Bronchus fibroblast of lung (primary cell): ENCODE results near the gene ATPAF2. TPM values are rescaled to one million over a fixed set of nuclear protein-coding genes. Genes with fewer than 3 reads are reported as not detected.

Source experiments
- total RNA-seq: library from RNA; depleted of rRNA; stranded (reverse); fragments of >200 nt; gene quantifications from 2 replicates; pipeline ENCODE4 v1.2.3, GENCODE V29; 2015

The ATPAF2 gene
- total RNA-seq: 9.6 and 14.9 TPM in 2 replicates

DNA sequence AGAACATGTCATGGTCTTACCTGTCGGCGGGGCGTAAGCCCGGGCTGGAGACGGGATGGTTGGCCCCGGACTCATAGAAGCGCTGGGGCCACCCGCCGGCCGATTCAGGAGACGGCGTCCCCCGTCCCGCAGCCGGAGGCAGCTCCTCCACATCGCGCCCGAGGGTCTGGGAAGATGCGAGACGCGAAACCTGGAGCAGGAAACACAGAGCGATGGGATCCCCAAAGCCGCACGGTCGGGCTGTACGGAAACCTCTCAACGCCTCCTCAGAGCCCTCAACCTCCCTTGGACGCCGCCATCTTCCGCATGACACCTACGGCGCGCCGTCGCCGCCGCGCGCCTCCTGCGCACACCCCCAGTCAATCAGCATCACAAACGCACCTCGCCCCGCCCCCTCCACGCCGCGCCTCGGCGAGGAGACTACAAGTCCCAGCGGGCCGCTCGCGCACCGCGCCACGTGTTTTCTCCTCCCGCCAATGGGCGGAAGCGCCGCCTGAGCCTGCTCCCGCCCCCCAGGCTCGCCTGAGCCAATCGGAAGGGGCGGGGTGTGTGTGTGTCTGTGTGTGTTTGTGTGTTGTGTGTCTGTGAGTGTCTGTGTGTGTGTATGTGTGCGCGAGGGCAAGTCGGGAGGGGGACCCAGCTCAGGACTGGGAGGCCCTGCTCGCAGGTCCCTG is at the start of gene ATPAF2, which contains the start of gene GID4:
TSS of gene ATPAF2 (minus strand) at position 308 of the 674 bp plus-strand sequence. CDS start at position 153, 155 bp downstream.
TSS of gene GID4 (plus strand) at position 548 of the 674 bp plus-strand sequence. CDS start at position 605, 57 bp downstream.

DNA sequence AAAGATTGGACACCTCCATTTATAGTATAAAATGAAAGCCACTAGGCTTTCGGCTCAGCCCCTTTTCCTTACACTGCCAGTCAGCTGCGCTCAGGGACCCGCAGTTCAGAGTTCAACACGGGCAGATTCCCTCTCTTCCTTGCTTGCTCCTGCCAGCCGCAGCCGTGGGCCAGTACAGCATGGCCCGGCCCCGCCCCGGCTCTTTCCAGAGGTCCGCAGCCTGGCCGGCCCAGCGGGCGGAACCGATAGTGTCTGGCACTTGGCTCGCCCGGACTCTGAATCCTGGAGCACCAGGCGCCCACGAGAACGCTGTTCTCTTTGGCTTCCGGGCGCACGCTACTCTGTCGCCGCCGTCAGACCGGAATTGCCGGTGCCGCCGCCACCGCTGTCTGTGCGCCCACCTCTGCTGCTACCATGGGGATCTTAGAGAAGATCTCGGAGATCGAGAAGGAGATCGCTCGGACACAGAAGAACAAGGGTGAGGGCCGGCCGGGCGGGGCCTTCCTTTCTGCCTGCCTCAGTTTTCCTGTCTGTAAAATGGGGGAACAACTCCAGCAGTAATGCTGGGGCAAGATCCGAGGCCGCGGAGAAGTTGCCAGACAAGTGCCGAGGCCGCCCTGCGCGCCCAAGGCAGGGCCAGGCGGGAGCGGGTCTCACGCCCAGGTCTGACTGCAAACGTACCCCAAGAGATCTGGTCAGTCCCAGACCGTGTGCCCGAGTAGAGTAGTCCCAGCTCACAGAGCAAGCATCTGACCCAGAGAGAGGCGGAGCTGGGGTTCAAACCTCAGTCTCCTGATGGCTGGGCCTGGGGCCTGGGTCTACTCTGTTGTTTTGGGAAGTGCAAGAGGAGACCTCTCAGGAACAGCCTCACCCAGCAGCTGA is 48.9 kb upstream of the ATPAF2 start, which contains the start of gene DRG2:
TSS of gene DRG2 (plus strand) at position 339 of the 882 bp plus-strand sequence. CDS start at position 415, 76 bp downstream.

DNA sequence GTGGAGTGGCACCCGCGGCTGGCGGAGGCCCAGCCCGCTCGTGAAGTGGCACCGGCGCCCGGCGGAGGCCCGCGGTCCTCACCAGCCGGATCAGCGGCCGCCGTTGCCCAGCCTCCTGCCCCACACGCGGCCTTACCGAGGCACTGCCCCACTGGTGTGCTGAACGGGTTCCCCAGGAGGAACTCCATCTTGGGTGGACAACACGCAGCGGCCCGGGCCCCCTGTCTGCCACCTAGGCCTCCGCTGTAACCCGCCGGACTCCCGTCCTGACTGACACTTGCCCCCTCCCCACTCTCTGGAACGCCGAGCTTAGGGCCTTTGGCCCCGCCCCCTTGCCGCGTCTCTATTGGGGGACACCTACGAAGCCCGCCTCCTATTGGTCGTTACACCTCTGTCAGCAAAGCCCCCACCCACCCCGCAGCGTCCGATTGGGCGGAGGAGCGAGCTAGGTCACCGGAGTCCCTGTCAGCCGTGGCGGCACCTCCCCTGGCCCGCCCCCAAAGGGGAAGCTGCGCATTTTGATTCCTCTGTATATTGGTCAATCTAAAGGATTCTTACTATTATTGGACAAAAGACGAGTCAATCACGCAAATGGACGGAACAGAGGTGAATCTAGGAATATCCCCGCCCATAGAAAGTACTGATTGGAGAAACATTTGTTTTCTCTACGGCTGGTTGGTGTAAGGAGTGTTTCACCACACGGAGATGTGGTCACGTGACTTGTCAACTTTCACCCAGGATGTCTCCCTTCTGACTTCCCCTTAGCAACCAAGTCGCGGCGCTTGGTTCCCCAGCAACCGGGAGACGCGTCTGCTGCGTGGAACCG is 66.6 kb downstream of the ATPAF2 start, which contains the start of the genes DRC3 and TOM1L2:
TSS of gene DRC3 (plus strand) at position 737 of the 826 bp plus-strand sequence. CDS start 4,737 bp downstream, outside the sequence.
TSS of gene TOM1L2 (minus strand) at position 275 of the 826 bp plus-strand sequence. CDS start at position 188, 87 bp downstream.

Other genes with a start within 250 kb of the ATPAF2 start
- gene SREBF1, start 202.2 kb downstream of the ATPAF2 start, total RNA-seq: 82.7 and 97.3 TPM in 2 replicates
- gene TOM1L2, start 66.8 kb downstream of the ATPAF2 start, total RNA-seq: 23.9 and 34.2 TPM in 2 replicates
- gene DRC3, start 66.3 kb downstream of the ATPAF2 start, total RNA-seq: 0.50 and 0.59 TPM in 2 replicates
- gene GID4, start 240 bp upstream of the ATPAF2 start, total RNA-seq: 5.4 and 7.1 TPM in 2 replicates
- gene DRG2, start 48.8 kb upstream of the ATPAF2 start, total RNA-seq: 43.0 and 43.7 TPM in 2 replicates
- gene MYO15A, start 69.6 kb upstream of the ATPAF2 start, total RNA-seq: 0.59 and 2.4 TPM in 2 replicates
- gene ALKBH5, start 144.7 kb upstream of the ATPAF2 start, total RNA-seq: 76.0 and 79.7 TPM in 2 replicates
- gene LLGL1, start 186.5 kb upstream of the ATPAF2 start, total RNA-seq: 49.1 and 54.1 TPM in 2 replicates
- gene FLII, start 219.6 kb upstream of the ATPAF2 start, total RNA-seq: 248 and 284 TPM in 2 replicates
- 17.0 and 19.5 TPM in 2 replicates for gene MIEF2, start 221.5 kb upstream of the ATPAF2 start, total RNA-seq